Myocyte (in vitro differentiated cells): ENCODE results near the gene DLK2. TPM values are rescaled to one million over a fixed set of nuclear protein-coding genes. Genes with fewer than 3 reads are reported as not detected.
"Not testable (repeated sequence)": the region's sequence is repeated elsewhere in the genome, so short reads cannot be mapped to it uniquely, and the experiment has no call there.

Source experiments
- DNase-seq: peaks from one replicate; pipeline ENCODE4 v3.0.0-alpha.2; 2012; ENCODE audit warnings: low read depth
- total RNA-seq: library from RNA; depleted of rRNA; stranded (reverse); fragments of >200 nt; gene quantifications from 2 replicates; pipeline ENCODE4 v1.2.3, GENCODE V29; 2014

DLK2 gene
- total RNA-seq, 1 donor from 2014 or later, result 3.3 TPM

GRCh38 chr6:43488667-43489276, 33.4 kb upstream of the DLK2 start:
- DNase-seq, result peak; percentile 86

- no peak for DNase-seq
These were observed 26.4 kb upstream of the DLK2 start for GRCh38 chr6:43481591-43482236.

GRCh38 chr6:43481075-43481474, 25.7 kb upstream of the DLK2 start:
- peak; percentile 64 for DNase-seq

- DNase-seq, result no peak
These were observed 22.6 kb upstream of the DLK2 start for GRCh38 chr6:43478008-43478372.

- peak; percentile 88 for DNase-seq
These were observed 22.1 kb upstream of the DLK2 start, which contains the start of gene TJAP1 for GRCh38 chr6:43477235-43478007. TJAP1 (plus strand) TSS chr6:43477570; CDS start chr6:43499002, 21,432 bp downstream.

- DNase-seq, result no peak
These were observed 21.4 kb upstream of the DLK2 start for GRCh38 chr6:43476746-43477145.

GRCh38 chr6:43475516-43475915, 20.2 kb upstream of the DLK2 start:
- peak; percentile 20 for DNase-seq

- no peak for DNase-seq
These were observed 17.2 kb upstream of the DLK2 start for GRCh38 chr6:43472515-43472914.

GRCh38 chr6:43471399-43471798, 16.1 kb upstream of the DLK2 start:
- DNase-seq, result no peak

- DNase-seq, result no peak
These were observed 14.6 kb upstream of the DLK2 start for GRCh38 chr6:43469947-43470346.

GRCh38 chr6:43468748-43469681, 13.7 kb upstream of the DLK2 start:
- no peak for DNase-seq

GRCh38 chr6:43468240-43468639, 12.9 kb upstream of the DLK2 start:
- no peak for DNase-seq

GRCh38 chr6:43467752-43468151, 12.4 kb upstream of the DLK2 start:
- no peak for DNase-seq

- not testable (repeated sequence) for DNase-seq
These were observed 11.9 kb upstream of the DLK2 start for GRCh38 chr6:43467265-43467664.

- no peak for DNase-seq
These were observed 10.6 kb upstream of the DLK2 start for GRCh38 chr6:43465948-43466347.

GRCh38 chr6:43464337-43464736, 9.0 kb upstream of the DLK2 start:
- DNase-seq, result no peak

GRCh38 chr6:43461936-43462335, 6.6 kb upstream of the DLK2 start:
- no peak for DNase-seq

- DNase-seq, result no peak
These were observed 4.7 kb upstream of the DLK2 start for GRCh38 chr6:43460032-43460431.

GRCh38 chr6:43459535-43459934, 4.2 kb upstream of the DLK2 start:
- no peak for DNase-seq

- not testable (repeated sequence) for DNase-seq
These were observed 2.8 kb upstream of the DLK2 start for GRCh38 chr6:43458154-43458553.

- no peak for DNase-seq
These were observed 2.3 kb upstream of the DLK2 start for GRCh38 chr6:43457643-43458042.
